ENCODE data around the gene ZDHHC14. TPM values are rescaled to one million over a fixed set of nuclear protein-coding genes. Genes with fewer than 3 reads are reported as not detected.

Gene ZDHHC14
- total RNA-seq, 1 donor, result 1.6 TPM

- Histone ChIP-seq H3K4me3 (ENCODE audit: low read length) (no peak overlapping the region), H3K27me3 (ENCODE audit: insufficient read depth, low read length) (no peaks in the 10 kb centered on the region), H3K9me3 (ENCODE audit: low read depth, low read length) (no peaks in the 10 kb centered on the region), H3K4me1 (ENCODE audit: insufficient read depth, low read length) (peaks cover 20% of the 10 kb centered on the region)
Observed at GRCh38 chr6:157608221-157609075, 227.5 kb downstream of the ZDHHC14 start.

GRCh38 chr6:157609117-157609516 lies 228.1 kb downstream of the ZDHHC14 start:
- no peaks in the 10 kb centered on the region for H3K27me3 ChIP-seq (ENCODE audit: insufficient read depth, low read length)
- H3K4me1 ChIP-seq (ENCODE audit: insufficient read depth, low read length), result peaks cover 20% of the 10 kb centered on the region
- H3K9me3 ChIP-seq (ENCODE audit: low read depth, low read length), result no peaks in the 10 kb centered on the region
- no peak overlapping the region for H3K4me3 ChIP-seq (ENCODE audit: low read length)

- Histone ChIP-seq H3K4me3 (ENCODE audit: low read length) (no peak overlapping the region), H3K4me1 (ENCODE audit: insufficient read depth, low read length) (peaks cover 21% of the 10 kb centered on the region), H3K27me3 (ENCODE audit: insufficient read depth, low read length) (no peaks in the 10 kb centered on the region), H3K9me3 (ENCODE audit: low read depth, low read length) (no peaks in the 10 kb centered on the region)
Observed at GRCh38 chr6:157609556-157609955, 228.6 kb downstream of the ZDHHC14 start.

DNA sequence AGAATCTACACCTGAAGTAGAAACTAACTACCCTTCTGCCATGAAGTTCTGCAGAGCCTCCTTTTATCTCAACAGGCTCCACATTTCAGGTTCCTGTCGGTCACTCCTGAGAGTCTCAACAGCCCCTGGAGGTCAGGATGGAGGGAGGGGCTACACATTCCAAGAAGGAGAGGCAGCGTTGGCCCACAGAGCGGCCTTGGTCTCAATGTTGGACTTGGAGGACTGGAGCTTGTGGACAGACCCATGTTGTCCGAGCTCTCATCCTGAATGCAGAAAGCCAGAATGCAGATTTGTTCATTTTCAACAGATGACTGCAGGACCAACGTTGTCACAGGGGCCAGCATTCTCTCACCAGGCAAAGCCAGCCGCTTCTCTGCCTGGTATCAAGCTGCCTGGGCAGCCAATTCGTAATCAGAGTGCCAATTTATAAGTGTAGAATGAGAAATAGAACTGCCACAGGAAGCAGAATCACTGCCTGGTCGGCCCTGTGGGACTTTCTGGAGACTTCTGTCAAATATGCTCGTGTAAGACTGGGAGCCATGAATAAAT lies 229.5 kb downstream of the ZDHHC14 start:
- Histone ChIP-seq H3K4me3 (ENCODE audit: low read length) (no peak overlapping the region), H3K27me3 (ENCODE audit: insufficient read depth, low read length) (no peaks in the 10 kb centered on the region), H3K9me3 (ENCODE audit: low read depth, low read length) (no peaks in the 10 kb centered on the region), H3K4me1 (ENCODE audit: insufficient read depth, low read length) (peaks cover 31% of the 10 kb centered on the region)

DNA sequence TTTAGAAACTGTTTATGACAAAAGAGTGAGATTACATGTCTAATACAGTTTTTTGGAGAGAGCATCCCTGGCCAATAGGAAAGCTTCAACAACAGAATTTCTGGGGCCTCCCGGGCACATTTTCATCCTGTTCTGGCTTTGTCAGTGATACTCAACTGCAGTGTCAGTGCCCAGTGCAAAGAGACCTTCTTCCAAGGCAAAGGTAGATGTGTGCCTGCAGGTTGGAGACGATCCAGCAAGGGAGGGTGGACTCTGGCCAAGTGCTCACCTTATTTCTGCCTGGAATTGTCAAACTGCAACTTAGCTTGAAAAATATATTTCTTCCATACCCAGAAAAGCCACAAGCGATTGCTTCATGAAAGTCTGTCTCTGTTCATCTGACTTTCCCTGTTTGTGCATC lies 230.4 kb downstream of the ZDHHC14 start:
- Histone ChIP-seq H3K4me1 (ENCODE audit: insufficient read depth, low read length) (peaks cover 32% of the 10 kb centered on the region), H3K27me3 (ENCODE audit: insufficient read depth, low read length) (no peaks in the 10 kb centered on the region), H3K9me3 (ENCODE audit: low read depth, low read length) (no peaks in the 10 kb centered on the region), H3K4me3 (ENCODE audit: low read length) (no peak overlapping the region)

- Histone ChIP-seq H3K4me1 (ENCODE audit: insufficient read depth, low read length) (peaks cover 20% of the 10 kb centered on the region), H3K4me3 (ENCODE audit: low read length) (no peak overlapping the region), H3K27me3 (ENCODE audit: insufficient read depth, low read length) (no peaks in the 10 kb centered on the region), H3K9me3 (ENCODE audit: low read depth, low read length) (no peaks in the 10 kb centered on the region)
Observed at GRCh38 chr6:157613011-157613522, 232.1 kb downstream of the ZDHHC14 start.

GRCh38 chr6:157614026-157614568 lies 233.1 kb downstream of the ZDHHC14 start:
- H3K4me3 ChIP-seq (ENCODE audit: low read length), result no peak overlapping the region
- no peaks in the 10 kb centered on the region for H3K9me3 ChIP-seq (ENCODE audit: low read depth, low read length)
- H3K4me1 ChIP-seq (ENCODE audit: insufficient read depth, low read length), result peaks cover 11% of the 10 kb centered on the region
- no peaks in the 10 kb centered on the region for H3K27me3 ChIP-seq (ENCODE audit: insufficient read depth, low read length)

DNA sequence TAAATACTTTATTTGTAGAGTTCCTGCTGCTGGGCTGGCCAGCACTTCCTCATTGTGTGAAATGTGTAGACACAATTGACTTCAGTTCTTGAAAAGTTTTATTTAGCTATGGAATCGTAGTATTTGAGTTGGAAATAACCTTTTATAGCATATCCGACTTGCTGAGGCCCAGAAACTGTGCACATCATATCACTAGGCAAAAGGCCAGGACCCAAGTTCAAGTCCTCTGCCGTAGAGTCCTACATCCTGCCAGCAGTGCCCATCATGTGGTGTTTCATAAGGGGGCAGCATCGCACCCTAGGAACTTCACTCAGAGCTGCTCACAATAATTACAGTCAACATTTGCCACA lies 234.4 kb downstream of the ZDHHC14 start:
- Histone ChIP-seq H3K4me3 (ENCODE audit: low read length) (no peak overlapping the region), H3K4me1 (ENCODE audit: insufficient read depth, low read length) (peaks cover 11% of the 10 kb centered on the region)

DNA sequence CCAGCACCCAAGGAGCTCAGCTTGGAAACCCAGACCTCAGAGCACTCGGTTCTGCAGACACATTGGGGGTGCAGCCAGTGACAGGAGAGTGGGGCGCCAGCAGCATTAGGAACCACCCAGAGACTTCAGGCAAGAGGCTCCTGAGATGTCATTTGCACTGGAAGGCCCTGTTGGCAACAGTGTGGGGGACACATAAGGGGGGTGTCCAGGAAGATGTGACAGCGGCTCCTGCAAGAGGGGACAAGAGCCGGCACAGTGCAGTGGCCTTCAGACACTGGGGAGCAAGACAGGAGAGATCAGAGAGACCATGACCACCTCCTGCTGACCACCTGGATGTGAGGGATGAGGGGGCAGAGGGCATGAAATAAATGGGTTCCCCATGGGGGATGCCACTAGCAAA lies 235.0 kb downstream of the ZDHHC14 start:
- H3K4me3 ChIP-seq (ENCODE audit: low read length), result no peak overlapping the region
- H3K4me1 ChIP-seq (ENCODE audit: insufficient read depth, low read length), result peaks cover 11% of the 10 kb centered on the region
- H3K9me3 ChIP-seq (ENCODE audit: low read depth, low read length), result no peaks in the 10 kb centered on the region
- no peaks in the 10 kb centered on the region for H3K27me3 ChIP-seq (ENCODE audit: insufficient read depth, low read length)

More for the DNA sequence above, 234.4 kb downstream of the ZDHHC14 start:
- H3K27me3 ChIP-seq (ENCODE audit: insufficient read depth, low read length), result no peaks in the 10 kb centered on the region
- no peaks in the 10 kb centered on the region for H3K9me3 ChIP-seq (ENCODE audit: low read depth, low read length)

DNA sequence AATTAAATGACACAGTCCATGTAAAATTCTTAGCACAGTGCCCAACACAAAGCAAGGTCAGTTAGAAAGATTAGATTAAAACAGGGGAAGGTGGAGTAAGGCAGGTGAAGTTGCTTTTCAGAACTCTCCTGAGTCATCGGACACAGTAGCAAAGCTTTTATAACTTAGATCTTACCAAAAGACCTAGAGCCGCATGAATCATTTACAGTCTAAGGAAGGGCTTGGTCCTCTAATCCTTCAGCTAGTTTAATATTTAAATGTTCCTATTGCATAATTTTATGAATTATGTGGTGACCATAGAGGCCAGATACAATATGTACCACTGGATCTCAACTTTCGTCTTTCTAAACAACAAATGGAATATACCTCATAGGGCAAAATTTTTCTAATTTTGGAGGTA lies 240.0 kb downstream of the ZDHHC14 start:
- H3K9me3 ChIP-seq (ENCODE audit: low read depth, low read length), result no peaks in the 10 kb centered on the region
- H3K4me3 ChIP-seq (ENCODE audit: low read length), result no peak overlapping the region
- H3K27me3 ChIP-seq (ENCODE audit: insufficient read depth, low read length), result no peaks in the 10 kb centered on the region
- H3K4me1 ChIP-seq (ENCODE audit: insufficient read depth, low read length), result no peaks in the 10 kb centered on the region

DNA sequence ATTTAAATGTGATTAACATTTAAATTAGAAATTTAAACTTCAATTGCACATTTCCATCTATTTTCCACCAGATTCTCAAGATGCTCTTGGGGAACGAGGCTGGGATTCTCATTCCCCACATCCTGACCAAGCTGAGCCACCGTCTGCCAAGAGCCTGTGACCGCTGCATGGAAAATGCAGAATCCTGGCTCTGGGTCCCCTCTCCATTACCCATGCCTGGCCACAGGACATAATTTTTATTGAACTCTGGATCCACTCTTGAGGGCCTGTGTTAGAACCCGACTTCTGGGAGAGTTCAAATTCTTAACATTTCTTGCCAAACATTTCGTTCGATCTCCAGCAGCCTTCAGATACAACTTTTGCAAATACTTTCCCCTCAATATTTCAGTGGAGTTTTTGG lies 240.4 kb downstream of the ZDHHC14 start:
- H3K9me3 ChIP-seq (ENCODE audit: low read depth, low read length), result no peaks in the 10 kb centered on the region
- no peaks in the 10 kb centered on the region for H3K4me1 ChIP-seq (ENCODE audit: insufficient read depth, low read length)
- H3K4me3 ChIP-seq (ENCODE audit: low read length), result no peak overlapping the region
- H3K27me3 ChIP-seq (ENCODE audit: insufficient read depth, low read length), result no peaks in the 10 kb centered on the region

GRCh38 chr6:157622427-157622826 lies 241.4 kb downstream of the ZDHHC14 start:
- H3K4me3 ChIP-seq (ENCODE audit: low read length), result no peak overlapping the region
- no peaks in the 10 kb centered on the region for H3K9me3 ChIP-seq (ENCODE audit: low read depth, low read length)
- no peaks in the 10 kb centered on the region for H3K4me1 ChIP-seq (ENCODE audit: insufficient read depth, low read length)

GRCh38 chr6:157625111-157625510 lies 244.1 kb downstream of the ZDHHC14 start:
- Histone ChIP-seq H3K9me3 (ENCODE audit: low read depth, low read length) (no peaks in the 10 kb centered on the region), H3K4me1 (ENCODE audit: insufficient read depth, low read length) (peaks cover 4% of the 10 kb centered on the region), H3K27me3 (ENCODE audit: insufficient read depth, low read length) (no peaks in the 10 kb centered on the region), H3K4me3 (ENCODE audit: low read length) (no peak overlapping the region)

More at GRCh38 chr6:157622427-157622826, 241.4 kb downstream of the ZDHHC14 start:
- H3K27me3 ChIP-seq (ENCODE audit: insufficient read depth, low read length), result no peaks in the 10 kb centered on the region

- Histone ChIP-seq H3K4me3 (ENCODE audit: low read length) (no peak overlapping the region), H3K9me3 (ENCODE audit: low read depth, low read length) (no peaks in the 10 kb centered on the region), H3K4me1 (ENCODE audit: insufficient read depth, low read length) (peaks cover 4% of the 10 kb centered on the region), H3K27me3 (ENCODE audit: insufficient read depth, low read length) (no peaks in the 10 kb centered on the region)
Observed at GRCh38 chr6:157625764-157626163, 244.8 kb downstream of the ZDHHC14 start.

GRCh38 chr6:157627195-157627966 lies 246.4 kb downstream of the ZDHHC14 start:
- H3K27me3 ChIP-seq (ENCODE audit: insufficient read depth, low read length), result no peaks in the 10 kb centered on the region
- no peak overlapping the region for H3K4me3 ChIP-seq (ENCODE audit: low read length)
- no peaks in the 10 kb centered on the region for H3K9me3 ChIP-seq (ENCODE audit: low read depth, low read length)
- H3K4me1 ChIP-seq (ENCODE audit: insufficient read depth, low read length), result peaks cover 4% of the 10 kb centered on the region
